HEK293T (cell line): ENCODE data around the gene STAB2.

Source experiments
- CTCF ChIA-PET: fragments of 350-600 bp; formaldehyde crosslinking; extraction: SDS; loops from one replicate; lab custom pipeline; 2021; ENCODE audit warnings: antibody characterized with exemption, inconsistent platforms; lab: Yijun Ruan, JAX
- POLR2A ChIA-PET: fragments of 350-600 bp; formaldehyde crosslinking; extraction: SDS; loops from one replicate; lab custom pipeline; 2020; ENCODE audit warnings: antibody characterized with exemption, inconsistent platforms; lab: Yijun Ruan, JAX
- DNase-seq: peaks from one replicate; pipeline ENCODE4 v3.0.0; 2012; ENCODE audit warnings: mixed read lengths; ENCODE audit errors: extremely low spot score
- ARNT ChIP-seq: fragments of 450-650 bp; IDR thresholded peaks from 2 replicates; pipeline ENCODE4 v1.6.1; 2017; ENCODE audit warnings: mild to moderate bottlenecking
- BHLHE40 ChIP-seq: fragments of 450-650 bp; IDR thresholded peaks from 2 replicates; pipeline ENCODE4 v1.6.1; 2016; ENCODE audit warnings: mild to moderate bottlenecking, moderate library complexity, borderline replicate concordance
- CTBP1 ChIP-seq: fragments of 450-650 bp; IDR thresholded peaks from 2 replicates; pipeline ENCODE4 v1.6.1; 2016; ENCODE audit warnings: borderline replicate concordance
- ELF4 ChIP-seq: fragments of 450-650 bp; IDR thresholded peaks from 2 replicates; pipeline ENCODE4 v1.6.1; 2017; ENCODE audit warnings: antibody characterized with exemption
- FOXA1 ChIP-seq: fragments of 450-650 bp; IDR thresholded peaks from 2 replicates; pipeline ENCODE4 v1.6.1; 2016; ENCODE audit warnings: mild to moderate bottlenecking
- FOXK2 ChIP-seq: fragments of 450-650 bp; IDR thresholded peaks from 2 replicates; pipeline ENCODE4 v1.6.1; 2016; ENCODE audit warnings: mild to moderate bottlenecking
- FOXM1 ChIP-seq: fragments of 450-650 bp; IDR thresholded peaks from 2 replicates; pipeline ENCODE4 v1.6.1; 2017; ENCODE audit warnings: mild to moderate bottlenecking, borderline replicate concordance
- HDGF ChIP-seq: fragments of 450-650 bp; IDR thresholded peaks from 2 replicates; pipeline ENCODE4 v1.6.1; 2017; ENCODE audit warnings: antibody characterized with exemption, borderline replicate concordance
- L3MBTL2 ChIP-seq: fragments of 450-650 bp; conservative IDR thresholded peaks from 2 replicates; pipeline ENCODE4 v1.6.1; 2016; ENCODE audit warnings: mild to moderate bottlenecking
- LEF1 ChIP-seq: fragments of 450-650 bp; IDR thresholded peaks from 2 replicates; pipeline ENCODE4 v1.6.1; 2017; ENCODE audit warnings: mild to moderate bottlenecking, borderline replicate concordance
- NFRKB ChIP-seq: fragments of 450-650 bp; IDR thresholded peaks from 2 replicates; pipeline ENCODE4 v1.6.1; 2016; ENCODE audit warnings: mild to moderate bottlenecking, moderate library complexity
- PKNOX1 ChIP-seq: fragments of 450-650 bp; IDR thresholded peaks from 2 replicates; pipeline ENCODE4 v1.6.1; 2016
- SP1 ChIP-seq: fragments of 450-650 bp; IDR thresholded peaks from 2 replicates; pipeline ENCODE4 v1.6.1; 2017
- SUZ12 ChIP-seq: fragments of 450-650 bp; IDR thresholded peaks from 2 replicates; pipeline ENCODE4 v1.6.1; 2016; ENCODE audit warnings: mild to moderate bottlenecking
- TARDBP ChIP-seq: fragments of 450-650 bp; IDR thresholded peaks from 2 replicates; pipeline ENCODE4 v1.6.1; 2016
- ZNF384 ChIP-seq: fragments of 450-650 bp; IDR thresholded peaks from 2 replicates; pipeline ENCODE4 v1.6.1; 2016

The STAB2 gene

GRCh38 chr12:103727638-103728037, 140.6 kb downstream of the STAB2 start:
- DNase-seq = no peak
- ChIA-PET POLR2A (no interaction called here), CTCF (no interaction called here)
- no peak for TF ChIP-seq FOXK2
- no peak for TF ChIP-seq CTBP1
- no peak for TF ChIP-seq ARNT
- TF ChIP-seq TARDBP = no peak
- no peak for TF ChIP-seq ELF4
- TF ChIP-seq HDGF = no peak
- TF ChIP-seq L3MBTL2 = no peak
- no peak for TF ChIP-seq FOXM1
- TF ChIP-seq BHLHE40 = no peak

DNA sequence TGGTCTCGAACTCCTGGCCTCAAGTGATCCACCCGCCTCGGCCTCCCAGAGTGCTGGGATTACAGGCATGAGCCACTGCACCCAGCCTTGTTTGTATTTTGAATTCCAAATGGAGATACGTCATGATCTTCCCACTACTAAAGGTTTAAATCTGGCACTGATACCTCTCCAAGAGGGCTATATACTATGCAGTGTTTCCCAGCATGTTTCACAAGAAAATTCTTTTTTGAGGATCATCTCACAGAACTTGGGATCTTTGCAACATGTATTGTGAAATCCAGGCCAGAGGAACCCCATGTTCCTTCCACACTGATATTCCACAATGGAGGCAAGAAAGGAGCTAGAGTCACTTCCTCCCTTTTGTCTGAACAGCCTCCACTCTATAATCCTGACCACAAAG, 141.2 kb downstream of the STAB2 start:
- TF ChIP-seq BHLHE40 (no peak), NFRKB (no peak), TARDBP (no peak), PKNOX1 (no peak), HDGF (no peak), LEF1 (no peak), CTBP1 (no peak), FOXK2 (no peak)
- POLR2A ChIA-PET = no interaction called here
- no peak for DNase-seq
- CTCF ChIA-PET = no interaction called here

GRCh38 chr12:103729499-103729898, 142.4 kb downstream of the STAB2 start:
- no peak for DNase-seq
- ChIA-PET CTCF (no interaction called here), POLR2A (no interaction called here)

DNA sequence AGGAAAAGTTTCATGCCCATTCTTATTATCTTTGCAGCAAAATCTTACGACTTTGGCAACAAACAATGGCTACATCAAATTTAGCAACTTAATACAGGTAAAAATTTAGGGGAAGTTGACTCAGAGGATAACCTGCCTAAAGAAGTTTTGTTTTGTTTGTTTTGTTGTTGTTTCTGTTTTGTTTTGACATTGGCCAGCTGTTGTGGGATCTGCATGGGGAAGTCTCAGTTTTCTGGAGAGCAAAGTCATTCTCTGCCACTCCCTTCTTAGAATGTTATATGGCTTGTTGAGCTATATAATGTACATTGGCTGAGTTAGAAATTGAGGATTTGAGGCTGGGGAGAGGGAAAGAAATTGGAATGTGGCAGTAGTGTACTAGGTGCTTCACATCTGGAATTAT, 144.5 kb downstream of the STAB2 start:
- ChIA-PET POLR2A (no interaction called here), CTCF (no interaction called here)
- no peak for TF ChIP-seq CTBP1
- no peak for TF ChIP-seq LEF1
- TF ChIP-seq FOXA1 = no peak
- TF ChIP-seq L3MBTL2 = no peak
- DNase-seq = no peak

More at GRCh38 chr12:103729499-103729898, 142.4 kb downstream of the STAB2 start:
- TF ChIP-seq ELF4 (no peak), FOXK2 (no peak), L3MBTL2 (no peak), ZNF384 (no peak), BHLHE40 (no peak), FOXM1 (no peak), PKNOX1 (no peak), FOXA1 (no peak), CTBP1 (no peak), SUZ12 (no peak), ARNT (no peak), HDGF (no peak), TARDBP (no peak), SP1 (no peak), LEF1 (no peak), NFRKB (no peak)

- ChIA-PET POLR2A (no interaction called here), CTCF (no interaction called here)
- no peak for DNase-seq
- TF ChIP-seq FOXM1 (no peak), SUZ12 (no peak), ZNF384 (no peak), NFRKB (no peak), BHLHE40 (no peak), TARDBP (no peak), L3MBTL2 (no peak), ARNT (no peak), PKNOX1 (no peak), HDGF (no peak), SP1 (no peak)
These were observed 147.8 kb downstream of the STAB2 start for GRCh38 chr12:103734863-103735262.

DNA sequence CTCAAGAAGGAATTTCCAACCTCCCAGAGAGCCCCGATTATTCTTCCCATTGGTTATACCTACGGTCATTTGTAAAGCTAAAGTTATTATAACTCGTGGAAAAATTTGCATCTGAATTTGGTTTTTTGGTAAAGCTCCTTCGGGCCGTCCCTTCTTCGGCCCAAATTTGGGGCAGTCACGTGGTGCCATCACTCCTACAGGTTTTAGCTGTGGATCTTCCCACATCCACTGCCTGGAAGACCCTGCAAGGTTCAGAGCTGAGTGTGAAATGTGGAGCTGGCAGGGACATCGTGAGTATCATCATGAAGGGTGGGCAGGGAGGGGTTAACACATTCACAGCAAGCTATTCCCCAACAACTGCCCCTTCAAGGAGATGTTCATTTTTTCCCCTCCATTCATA, 148.2 kb downstream of the STAB2 start:
- POLR2A ChIA-PET = no interaction called here
- TF ChIP-seq FOXM1 = no peak
- no peak for TF ChIP-seq HDGF
- TF ChIP-seq ELF4 = no peak
- no peak for TF ChIP-seq SUZ12
- no peak for TF ChIP-seq PKNOX1
- TF ChIP-seq TARDBP = no peak
- TF ChIP-seq SP1 = no peak
- no peak for TF ChIP-seq ZNF384
- no peak for TF ChIP-seq ARNT
- TF ChIP-seq NFRKB = no peak
- no peak for TF ChIP-seq FOXA1
- no peak for TF ChIP-seq CTBP1
- TF ChIP-seq BHLHE40 = no peak
- TF ChIP-seq L3MBTL2 = no peak
- TF ChIP-seq LEF1 = no peak
- no peak for TF ChIP-seq FOXK2
- CTCF ChIA-PET = no interaction called here

More for the DNA sequence above, 148.2 kb downstream of the STAB2 start:
- no peak for DNase-seq
